Stimulated activated CD8-positive, alpha-beta memory T cell treated with anti-CD3 and anti-CD28 coated beads, Interleukin-12 subunit alpha, Interleukin-12 subunit beta, amount 100 ng/mL, for 4 hours (primary cell): ENCODE measurements around the gene LGALS8.

ENCODE experiments used
- DNase-seq: peaks from one replicate; pipeline ENCODE4 v3.0.0-alpha.2; 2020; ENCODE audit warnings: low read depth

The LGALS8 gene

DNA sequence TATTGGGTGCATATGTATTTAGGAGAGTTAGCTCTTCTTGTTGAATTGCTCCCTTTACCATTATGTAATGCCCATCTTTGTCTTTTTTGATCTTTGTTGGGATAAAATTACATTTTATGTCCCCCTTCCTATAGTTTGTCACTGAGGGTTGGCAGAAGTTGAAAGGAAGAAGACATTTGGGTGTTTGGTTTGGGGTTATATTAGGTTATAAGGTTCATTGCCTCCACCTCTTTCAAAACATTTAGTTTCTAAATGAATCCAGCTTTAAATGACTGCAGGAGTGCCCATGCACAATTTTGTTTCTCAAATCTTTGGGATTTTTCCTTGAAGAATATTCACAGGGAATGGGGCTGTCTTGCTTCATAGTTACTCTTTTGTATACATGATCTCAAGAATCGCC, 14.6 kb upstream of the LGALS8 start:
- DNase-seq: no peak

- no peak for DNase-seq
Measured at GRCh38 chr1:236509647-236510401, 14.0 kb upstream of the LGALS8 start.

DNA sequence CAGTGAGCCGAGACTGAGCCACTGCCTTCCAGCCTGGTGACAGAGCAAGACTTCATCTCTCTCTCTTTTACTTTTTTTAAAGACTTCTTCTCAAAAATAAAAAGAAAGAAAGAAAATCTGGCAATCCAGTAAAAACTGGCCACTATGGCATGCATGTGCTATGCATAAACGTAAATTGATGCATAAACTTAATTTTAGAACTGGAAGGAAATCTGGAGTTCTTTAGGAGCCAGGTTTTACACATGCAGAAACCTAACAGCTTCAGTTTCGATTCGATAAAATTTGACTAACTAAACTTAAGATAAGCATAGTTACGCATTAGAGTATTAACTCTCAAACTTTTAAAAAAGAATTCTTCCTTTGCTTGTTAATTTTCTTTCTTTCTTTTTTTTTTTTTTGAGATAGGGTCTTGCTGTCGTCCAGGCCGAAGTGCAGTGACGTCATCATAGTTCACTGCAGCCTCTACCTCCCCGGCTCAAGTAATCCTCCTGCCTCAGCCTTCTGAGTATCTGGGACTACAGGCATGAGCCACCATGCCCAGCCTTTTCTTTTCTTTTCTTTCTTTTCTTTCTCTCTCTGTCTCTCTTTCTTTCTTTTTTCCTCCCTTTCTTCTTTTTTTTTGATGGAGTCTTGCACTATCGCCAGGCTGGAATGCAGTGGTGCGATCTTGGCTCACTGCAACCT, 11.9 kb upstream of the LGALS8 start:
- no peak for DNase-seq

DNA sequence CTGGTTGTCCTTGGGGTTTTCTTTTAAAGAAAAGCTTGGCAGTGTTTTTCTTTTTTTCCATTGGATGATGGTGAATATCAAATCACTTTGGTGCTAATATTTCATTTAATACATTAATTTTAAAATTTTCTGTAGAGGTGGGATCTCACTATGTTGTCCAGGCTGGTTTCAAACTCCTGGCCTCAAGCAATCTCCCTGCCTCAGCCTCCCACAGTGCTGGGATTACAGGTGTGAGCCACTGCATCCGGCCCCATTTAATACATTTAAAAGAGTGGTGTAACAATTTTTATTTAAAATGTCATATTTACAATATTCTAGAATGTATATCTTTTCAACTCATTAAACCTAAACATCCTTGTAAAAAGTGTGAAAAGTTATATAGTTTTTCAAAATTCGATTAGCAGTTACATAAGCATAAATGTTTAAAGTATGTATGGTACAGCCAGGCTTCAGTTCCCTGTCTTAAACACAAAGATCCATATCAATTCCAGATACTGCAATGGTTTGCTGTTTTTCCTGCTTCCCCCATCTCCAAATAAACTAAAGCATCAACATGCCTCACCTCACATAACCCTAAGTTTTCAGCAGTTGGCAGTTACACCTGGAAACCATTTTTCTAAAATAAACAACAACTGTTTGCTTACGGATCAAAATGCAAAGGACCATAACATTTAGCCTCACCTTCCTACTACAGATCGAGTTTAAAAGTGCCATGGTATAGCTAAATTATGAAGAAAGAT, 8.9 kb upstream of the LGALS8 start:
- DNase-seq: no peak

- DNase-seq: no peak
Measured at GRCh38 chr1:236515443-236515958, 8.3 kb upstream of the LGALS8 start.

DNA sequence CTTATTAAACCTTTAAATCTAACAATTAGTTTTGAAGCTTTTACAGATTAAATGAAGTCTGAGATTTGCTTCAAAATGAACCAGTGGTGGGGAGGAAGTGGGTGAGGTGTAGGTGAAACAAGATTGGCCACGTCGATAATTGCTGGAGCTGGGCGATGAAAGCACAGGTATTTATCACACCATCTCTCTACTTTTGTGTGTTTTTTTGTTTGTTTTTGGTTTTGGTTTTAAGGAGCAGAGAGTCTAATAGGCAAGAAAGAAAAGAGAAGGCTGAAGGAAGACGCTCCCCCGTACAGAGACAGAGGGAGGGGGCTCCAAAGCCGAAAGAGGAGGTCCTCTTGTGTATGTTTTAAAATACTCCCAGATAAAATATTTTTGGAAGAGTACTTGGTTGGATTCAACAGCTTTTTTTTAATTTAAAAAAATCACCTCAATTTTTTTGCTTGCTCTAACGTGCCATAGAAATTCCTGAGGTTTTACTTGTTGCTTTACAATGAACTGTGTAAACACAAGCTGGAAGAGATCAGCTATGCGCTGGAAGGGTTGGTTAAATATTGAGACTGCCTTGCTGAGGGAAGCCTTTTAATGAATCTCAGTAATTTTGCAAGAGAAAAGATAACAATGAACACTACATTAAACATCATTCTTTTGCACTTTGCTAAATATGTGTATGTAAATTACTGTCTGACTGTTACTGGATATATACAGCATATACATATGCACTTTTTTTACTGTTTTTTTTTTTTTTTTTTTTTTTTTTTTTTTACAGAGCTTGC, 6.7 kb upstream of the LGALS8 start:
- DNase-seq: no peak

DNA sequence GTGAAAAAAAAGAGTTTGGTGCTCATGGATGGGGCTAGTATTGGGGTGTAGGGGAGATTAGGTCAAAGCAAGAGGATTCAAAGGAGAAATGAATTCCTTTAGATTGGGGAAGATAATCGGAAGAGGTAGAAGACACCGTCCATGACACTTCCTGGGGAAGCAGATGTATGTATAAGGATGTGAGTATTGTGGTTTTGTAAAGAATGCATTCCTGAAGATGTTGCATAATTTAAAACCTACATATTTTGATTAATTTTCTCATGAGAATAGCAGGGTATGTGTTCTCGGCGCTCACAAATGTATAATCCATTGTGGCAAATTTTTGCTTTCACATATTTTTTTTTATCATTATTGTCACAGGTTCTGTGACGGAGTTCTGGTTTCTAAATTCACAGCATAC, 5.5 kb upstream of the LGALS8 start:
- DNase-seq: no peak

GRCh38 chr1:236520445-236521005, 3.3 kb upstream of the LGALS8 start:
- DNase-seq: no peak

- DNase-seq: no peak
Measured at GRCh38 chr1:236522937-236523703, 662 bp upstream of the LGALS8 start.

- DNase-seq: peak; percentile 27
Measured at GRCh38 chr1:236524142-236524894, 536 bp downstream of the LGALS8 start.

GRCh38 chr1:236524895-236525184, 1.1 kb downstream of the LGALS8 start:
- no peak for DNase-seq

GRCh38 chr1:236526079-236526478, 2.3 kb downstream of the LGALS8 start:
- DNase-seq: no peak

GRCh38 chr1:236530286-236530685, 6.5 kb downstream of the LGALS8 start:
- no peak for DNase-seq

DNA sequence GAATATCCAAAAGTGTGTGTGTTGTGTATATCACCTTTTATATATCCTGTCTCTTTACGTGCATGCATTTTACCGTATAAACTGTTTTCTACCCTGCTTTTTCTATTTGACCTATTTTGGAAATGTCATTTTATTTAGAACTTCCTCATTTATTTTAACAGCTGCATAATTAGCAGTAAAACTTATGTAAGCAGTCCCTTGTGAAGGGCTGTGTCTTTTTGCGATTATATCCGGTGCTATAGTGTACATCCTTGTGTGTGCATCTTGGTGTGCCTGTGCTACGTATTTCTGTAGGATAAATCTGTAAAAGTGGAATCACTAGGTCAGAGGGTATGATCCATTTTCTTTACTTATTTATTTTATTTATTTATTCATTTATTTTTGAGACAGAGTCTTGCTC, 7.2 kb downstream of the LGALS8 start:
- no peak for DNase-seq

DNA sequence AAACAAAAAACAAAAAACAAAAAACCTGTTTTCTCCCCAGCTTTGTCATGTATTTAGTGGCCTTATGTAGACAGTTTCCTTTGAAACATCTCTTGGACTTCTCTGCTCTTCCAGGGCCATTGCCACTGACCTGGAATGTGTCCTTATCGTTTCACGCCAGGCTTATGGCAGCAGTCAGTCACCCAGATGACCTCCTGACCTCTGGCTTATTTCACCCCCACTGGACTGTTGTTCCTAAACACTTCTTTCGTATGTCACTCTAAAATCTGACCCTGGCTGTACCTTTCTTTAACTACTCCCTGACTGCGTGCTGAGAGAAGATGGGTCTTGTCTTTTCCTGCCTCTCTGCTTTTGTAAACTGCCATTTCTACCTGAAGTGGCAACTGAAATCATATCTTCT, 9.1 kb downstream of the LGALS8 start:
- DNase-seq: no peak

DNA sequence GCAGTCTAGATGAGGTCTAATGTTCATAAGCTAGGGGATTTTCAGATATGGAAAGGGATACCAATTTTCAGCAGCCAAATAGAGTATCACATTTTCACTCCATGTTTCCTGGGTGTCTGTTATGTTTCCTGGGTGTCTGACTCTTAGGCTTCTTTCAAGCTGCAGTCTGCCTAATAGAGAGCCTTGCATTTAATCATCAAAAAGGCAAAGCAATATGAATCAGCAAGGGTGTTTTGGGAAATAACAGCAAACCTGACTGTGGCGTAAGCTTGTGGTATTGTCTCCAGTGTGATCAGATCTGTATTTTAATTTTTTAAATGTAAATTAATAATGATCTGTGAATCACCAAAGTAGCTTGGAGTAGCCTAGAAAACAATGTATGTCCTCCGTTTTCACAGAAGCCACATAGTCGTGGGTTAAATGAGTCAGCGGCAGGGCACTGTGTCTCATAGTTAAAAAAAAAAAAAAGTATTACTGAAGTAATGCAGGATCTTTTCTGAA, 10.4 kb downstream of the LGALS8 start:
- no peak for DNase-seq

GRCh38 chr1:236535190-236535589, 11.4 kb downstream of the LGALS8 start:
- no peak for DNase-seq

GRCh38 chr1:236535662-236536161, 11.9 kb downstream of the LGALS8 start:
- no peak for DNase-seq

DNA sequence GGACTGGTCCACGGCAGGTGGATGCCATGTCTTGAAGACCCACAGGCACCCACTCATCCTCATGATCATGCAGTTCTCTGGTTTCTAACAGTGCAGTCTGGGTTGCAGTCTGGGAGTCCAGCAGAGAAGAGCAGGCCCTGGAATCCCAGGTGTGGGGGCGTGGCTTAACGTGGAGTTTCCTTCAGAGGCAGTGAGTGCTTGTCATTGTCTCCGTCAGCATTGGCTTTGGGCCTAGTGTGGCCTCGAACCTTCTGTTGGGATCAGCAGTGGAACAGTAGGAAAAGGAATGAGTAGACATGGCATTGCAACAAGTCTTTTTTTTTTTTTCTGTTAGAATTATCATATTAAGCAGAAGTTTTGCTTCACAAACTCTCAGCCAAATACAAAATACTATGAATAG, 12.8 kb downstream of the LGALS8 start:
- DNase-seq: no peak
